CD14-positive monocyte (primary cell): Measurements from ENCODE around the gene MMP24. TPM values are rescaled to one million over a fixed set of nuclear protein-coding genes. Genes with fewer than 3 reads are reported as not detected.

Experiments used
- DNase-seq, 3 donors: peaks; one replicate each; pipeline ENCODE4 v3.0.0-alpha.2; 2011 to 2022
- H2AFZ ChIP-seq: 2 replicates; pipeline ENCODE4 v1.6.0; 2012; ENCODE audit warnings: mild to moderate bottlenecking, low read depth, low read length, inconsistent platforms; ENCODE audit not compliant: insufficient read depth, poor library complexity, severe bottlenecking
- H3K27ac ChIP-seq, 2 donors: 1 replicate in 1 of 2; 2 replicates in 1 of 2; pipeline ENCODE4 v1.5.1; 2012 to 2013; ENCODE audit warnings: low read length in 2 of 2, control low read depth in 1 of 2, inconsistent platforms in 1 of 2, low read depth in 1 of 2, mild to moderate bottlenecking in 1 of 2
- H3K27me3 ChIP-seq, 2 donors: one replicate each; pipeline versions ENCODE4 v1.6.0 to v1.6.1; 2011 to 2013; ENCODE audit warnings: low read length in 2 of 2; ENCODE audit not compliant: control insufficient read depth in 2 of 2, insufficient read depth in 2 of 2
- H3K36me3 ChIP-seq, 2 donors: replicated peaks in 1 of 2; 1 replicate in 1 of 2; 2 replicates in 1 of 2; pipeline versions ENCODE4 v1.5.1 to v1.6.1; 2012 to 2013; ENCODE audit warnings: low read length in 2 of 2, control low read depth in 1 of 2, inconsistent platforms in 1 of 2, mild to moderate bottlenecking in 1 of 2; ENCODE audit not compliant: insufficient read depth in 2 of 2, control insufficient read depth in 1 of 2
- H3K4me1 ChIP-seq, 2 donors: 1 replicate in 1 of 2; 2 replicates in 1 of 2; pipeline versions ENCODE4 v1.5.1 to v1.6.1; 2012 to 2013; ENCODE audit warnings: low read length in 2 of 2, control low read depth in 1 of 2, inconsistent platforms in 1 of 2, mild to moderate bottlenecking in 1 of 2, moderate library complexity in 1 of 2; ENCODE audit not compliant: insufficient read depth in 2 of 2, control insufficient read depth in 1 of 2
- H3K4me2 ChIP-seq: replicated peaks from 2 replicates; pipeline ENCODE3; 2012; ENCODE audit warnings: low read length, moderate library complexity, mild to moderate bottlenecking; ENCODE audit not compliant: poor library complexity, severe bottlenecking; ENCODE audit errors: extremely low read depth
- H3K4me3 ChIP-seq, 3 experiments: fragments of 200-600 bp in 1 of 3; sonication (generic) in 1 of 3; replicated peaks in 1 of 3; 1 replicate in 2 of 3; 2 replicates in 1 of 3; pipeline ENCODE4 v1.5.1; 2011 to 2013; ENCODE audit warnings: low read length in 3 of 3, mild to moderate bottlenecking in 3 of 3, control low read depth in 2 of 3, low read depth in 2 of 3, inconsistent platforms in 1 of 3, moderate library complexity in 1 of 3
- H3K79me2 ChIP-seq: 2 replicates; pipeline ENCODE4 v1.6.0; 2012; ENCODE audit warnings: mild to moderate bottlenecking, control low read depth, inconsistent platforms, low read length, moderate library complexity; ENCODE audit not compliant: insufficient read depth
- H3K9ac ChIP-seq: 2 replicates; pipeline ENCODE4 v1.6.0; 2017; ENCODE audit warnings: low read length, mild to moderate bottlenecking; ENCODE audit not compliant: insufficient read depth, poor library complexity, severe bottlenecking
- H3K9me3 ChIP-seq, 2 donors: replicated peaks in 1 of 2; 1 replicate in 1 of 2; 2 replicates in 1 of 2; pipeline versions ENCODE4 v1.5.1 to v1.6.1; 2012 to 2013; ENCODE audit warnings: low read length in 2 of 2, control low read depth in 1 of 2; ENCODE audit not compliant: control insufficient read depth in 1 of 2, insufficient read depth in 1 of 2
- H4K20me1 ChIP-seq: 2 replicates; pipeline ENCODE4 v1.6.0; 2012; ENCODE audit warnings: mild to moderate bottlenecking, low read length, control low read depth, moderate library complexity; ENCODE audit not compliant: insufficient read depth
- H3K27ac Mint-ChIP-seq, 7 donors: one replicate each; pipeline ENCODE4 v1.8.0; 2020; ENCODE audit warnings: mild to moderate bottlenecking in 7 of 7, mixed read lengths in 7 of 7, moderate library complexity in 6 of 7, inconsistent platforms in 2 of 7
- H3K27me3 Mint-ChIP-seq, 3 donors: one replicate each; pipeline ENCODE4 v1.8.0; 2021 to 2022; ENCODE audit warnings: low read depth in 3 of 3, mild to moderate bottlenecking in 3 of 3, mixed read lengths in 3 of 3, moderate library complexity in 3 of 3, inconsistent platforms in 1 of 3
- H3K36me3 Mint-ChIP-seq, 2 donors: one replicate each; pipeline ENCODE4 v1.8.0; 2020; ENCODE audit warnings: mixed read lengths in 2 of 2, inconsistent platforms in 1 of 2, mild to moderate bottlenecking in 1 of 2
- H3K4me1 Mint-ChIP-seq: one replicate; pipeline ENCODE4 v1.8.0; 2020; ENCODE audit warnings: mild to moderate bottlenecking, mixed read lengths
- H3K4me3 Mint-ChIP-seq, 2 donors: one replicate each; pipeline ENCODE4 v1.8.0; 2020; ENCODE audit warnings: mild to moderate bottlenecking in 2 of 2, mixed read lengths in 2 of 2, moderate library complexity in 1 of 2
- H3K9me3 Mint-ChIP-seq, 7 donors: one replicate each; pipeline ENCODE4 v1.8.0; 2020 to 2022; ENCODE audit warnings: mixed read lengths in 7 of 7, mild to moderate bottlenecking in 6 of 7, moderate library complexity in 6 of 7, inconsistent platforms in 2 of 7
- WGBS: methylation state at CpG from one replicate; pipeline ENCODE4 v1.1.5; 2013; ENCODE audit warnings: missing lambda C conversion rate; ENCODE audit not compliant: insufficient coverage; 5-methylcytosine and 5-hydroxymethylcytosine counted together
- intact Hi-C, 2 donors: fragments of 100-400 bp; cut with micrococcal nuclease; formaldehyde crosslinking; loops; one replicate each; pipeline versions ENCODE4 v1.15.0 to v1.15.1; 2023
- polyA plus RNA-seq, 3 donors: library from polyadenylated mRNA; depleted of rRNA in 1 of 3; unstranded in 2 of 3; stranded (reverse) in 1 of 3; fragments of 300-500 nt in 2 of 3; fragments of >200 nt in 1 of 3; fragmentation: Illumina TruSeq in 2 of 3; gene quantifications; 1 replicate in 2 of 3; 2 replicates in 1 of 3; pipeline ENCODE4 v1.2.3, GENCODE V29; 2012 to 2021
- TF ChIP-seq, protein P1 (sequence below): fragments of 200-600 bp; IDR thresholded peaks from one replicate; pipeline ENCODE4 v1.8.0; 2022; ENCODE audit warnings: antibody characterized with exemption, mild to moderate bottlenecking

Gene MMP24
- polyA plus RNA-seq, 3 donors: 0.14 TPM; not detected in 2

DNA sequence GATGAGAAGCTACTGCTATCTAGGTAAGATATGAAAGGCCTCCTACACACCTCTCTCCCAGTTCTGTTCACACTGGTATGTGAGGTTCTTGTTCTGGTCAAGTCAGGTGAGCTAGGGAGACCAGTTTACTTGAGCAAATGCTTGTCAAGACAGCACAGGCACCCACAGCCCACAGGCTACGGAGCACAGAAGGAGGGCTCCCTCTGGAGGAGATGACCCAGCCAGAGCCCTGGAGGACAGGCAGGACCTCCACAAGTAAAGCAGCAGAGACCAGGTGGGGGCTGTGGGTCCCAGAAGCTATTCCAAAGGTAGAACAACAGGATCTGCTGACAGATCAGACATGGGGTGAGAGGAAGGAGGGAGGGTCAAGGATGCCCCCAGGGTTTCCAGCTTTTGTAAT is 38.3 kb downstream of the MMP24 start:
- DNase-seq: no peak
- Mint-ChIP-seq H3K4me3 (no peak overlapping the region), H3K36me3 (peaks cover 41 to 63% of the 10 kb centered on the region in 2 donors), H3K27me3 (no peaks in the 10 kb centered on the region), H3K4me1 (peaks cover 3% of the 10 kb centered on the region), H3K27ac (no peak overlapping the region), H3K9me3 (no peaks in the 10 kb centered on the region)
- Histone ChIP-seq H3K9me3 (no peaks in the 10 kb centered on the region), H3K27me3 (no peaks in the 10 kb centered on the region), H3K79me2 (no peaks in the 10 kb centered on the region), H3K4me1 (no peaks in the 10 kb centered on the region), H4K20me1 (peaks cover 15% of the 10 kb centered on the region), H3K9ac (no peak overlapping the region), H2AFZ (no peak overlapping the region), H3K27ac (no peak overlapping the region), H3K4me3 (no peak overlapping the region), H3K4me2 (no peak overlapping the region), H3K36me3 (peaks cover 34 to 66% of the 10 kb centered on the region in 2 donors)
- TF ChIP-seq, protein P1, sequence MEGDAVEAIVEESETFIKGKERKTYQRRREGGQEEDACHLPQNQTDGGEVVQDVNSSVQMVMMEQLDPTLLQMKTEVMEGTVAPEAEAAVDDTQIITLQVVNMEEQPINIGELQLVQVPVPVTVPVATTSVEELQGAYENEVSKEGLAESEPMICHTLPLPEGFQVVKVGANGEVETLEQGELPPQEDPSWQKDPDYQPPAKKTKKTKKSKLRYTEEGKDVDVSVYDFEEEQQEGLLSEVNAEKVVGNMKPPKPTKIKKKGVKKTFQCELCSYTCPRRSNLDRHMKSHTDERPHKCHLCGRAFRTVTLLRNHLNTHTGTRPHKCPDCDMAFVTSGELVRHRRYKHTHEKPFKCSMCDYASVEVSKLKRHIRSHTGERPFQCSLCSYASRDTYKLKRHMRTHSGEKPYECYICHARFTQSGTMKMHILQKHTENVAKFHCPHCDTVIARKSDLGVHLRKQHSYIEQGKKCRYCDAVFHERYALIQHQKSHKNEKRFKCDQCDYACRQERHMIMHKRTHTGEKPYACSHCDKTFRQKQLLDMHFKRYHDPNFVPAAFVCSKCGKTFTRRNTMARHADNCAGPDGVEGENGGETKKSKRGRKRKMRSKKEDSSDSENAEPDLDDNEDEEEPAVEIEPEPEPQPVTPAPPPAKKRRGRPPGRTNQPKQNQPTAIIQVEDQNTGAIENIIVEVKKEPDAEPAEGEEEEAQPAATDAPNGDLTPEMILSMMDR: no peak
- 88% methylated on average over 1 of the region's 1 CpG for WGBS
- intact Hi-C loops: no loop called here

DNA sequence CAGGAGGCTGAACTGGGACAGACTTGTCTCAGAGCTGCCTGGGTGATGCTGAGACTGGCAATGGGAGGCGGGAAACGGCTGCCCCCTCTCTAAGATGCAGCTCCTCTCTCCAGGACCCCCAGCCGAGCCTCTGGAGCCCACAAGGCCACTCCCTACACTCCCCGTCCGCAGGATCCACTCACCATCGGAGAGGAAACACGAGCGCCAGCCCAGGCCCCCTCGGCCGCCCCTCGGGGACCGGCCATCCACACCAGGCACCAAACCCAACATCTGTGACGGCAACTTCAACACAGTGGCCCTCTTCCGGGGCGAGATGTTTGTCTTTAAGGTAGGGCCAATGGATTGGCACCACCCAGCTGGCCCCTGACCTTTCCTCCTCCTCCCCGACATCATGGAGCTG is 40.6 kb downstream of the MMP24 start:
- Mint-ChIP-seq H3K4me1 (peaks cover 3% of the 10 kb centered on the region), H3K4me3 (no peak overlapping the region), H3K36me3 (peaks cover 58 to 77% of the 10 kb centered on the region in 2 donors), H3K9me3 (no peaks in the 10 kb centered on the region), H3K27ac (peak overlapping the region in 1 of 7 donors; percentile 63), H3K27me3 (peaks cover 0 to 1% (median 0%) of the 10 kb centered on the region in 3 donors)
- Histone ChIP-seq H3K4me1 (no peaks in the 10 kb centered on the region), H3K27me3 (no peaks in the 10 kb centered on the region), H3K9ac (no peak overlapping the region), H3K4me3 (no peak overlapping the region), H3K36me3 (peaks cover 52 to 70% of the 10 kb centered on the region in 2 donors), H3K4me2 (no peak overlapping the region), H3K27ac (no peak overlapping the region), H2AFZ (no peak overlapping the region), H4K20me1 (peaks cover 8% of the 10 kb centered on the region), H3K79me2 (no peaks in the 10 kb centered on the region), H3K9me3 (no peaks in the 10 kb centered on the region)
- intact Hi-C loops: no loop called here
- 99% methylated on average over 12 of the region's 16 CpGs for WGBS
- TF ChIP-seq, protein P1: no peak
- no peak for DNase-seq
